ENCODE data around the gene CAPZA1. TPM values are rescaled to one million over a fixed set of nuclear protein-coding genes. Genes with fewer than 3 reads are reported as not detected.

CAPZA1 gene
- total RNA-seq, 4 donors from 2014 or later = 129 to 286 (median 209) TPM

DNA sequence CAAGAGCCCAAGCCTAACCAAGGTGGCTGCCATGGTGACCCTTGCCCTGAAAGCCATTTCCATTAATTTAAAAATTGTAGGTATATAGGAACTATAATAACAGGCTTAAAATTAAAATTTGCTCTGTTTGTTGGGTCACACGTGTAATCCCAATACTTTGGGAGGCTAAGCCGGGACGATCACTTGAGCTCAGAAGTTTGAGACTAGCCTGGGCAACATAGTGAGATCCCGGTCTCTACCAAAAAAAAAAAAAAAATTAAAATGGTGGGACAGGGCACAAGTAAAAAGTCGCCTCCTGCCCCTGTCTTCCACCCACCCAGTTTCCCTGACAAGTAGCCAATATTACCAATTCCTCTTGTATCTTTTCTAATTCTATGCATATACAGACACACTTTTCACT, 6.6 kb downstream of the CAPZA1 start:
- DNase-seq = no peak
- 86 to 87% methylated on average over 5 of the region's 5 CpGs for WGBS, 2 donors
- no peak for TF ChIP-seq CTCF (IDR thresholded peaks at IDR 0.05)
- Histone ChIP-seq H3K36me3 (peaks cover 0 to 36% (median 0%) of the 10 kb centered on the region in 3 donors), H3K4me1 (peaks cover 4 to 97% (median 37%) of the 10 kb centered on the region in 3 donors), H3K9me3 (no peaks in the 10 kb centered on the region), H3K27me3 (no peaks in the 10 kb centered on the region), H3K4me3 (no peak overlapping the region), H3K27ac (no peak overlapping the region)
- intact Hi-C loops (cut with DNase I) = no loop called here

DNA sequence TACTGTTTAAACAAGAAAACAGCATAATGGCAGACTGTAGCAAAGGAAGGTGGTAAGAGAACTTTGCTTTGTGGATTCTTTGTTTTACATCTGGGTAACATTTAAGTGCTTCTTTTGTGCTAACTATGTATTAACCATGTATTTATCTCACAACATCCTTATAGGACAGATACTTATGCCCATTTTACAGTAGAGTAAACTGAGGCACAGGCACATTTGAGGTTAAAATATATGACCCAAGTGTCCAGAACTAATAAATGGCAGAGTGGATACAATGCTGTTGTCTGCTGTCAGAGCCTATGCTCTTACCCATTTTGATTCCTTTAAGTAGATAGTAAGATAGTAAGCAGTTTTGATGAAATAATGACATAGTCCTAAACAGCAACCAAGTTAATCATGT, 7.3 kb downstream of the CAPZA1 start:
- peaks cover 4 to 94% (median 30%) of the 10 kb centered on the region in 3 donors for H3K4me1 ChIP-seq
- H3K27ac ChIP-seq = peak overlapping the region in 2 of 4 donors; percentile 62 to 78
- DNase-seq = no peak
- H3K9me3 ChIP-seq = no peaks in the 10 kb centered on the region
- H3K36me3 ChIP-seq = peaks cover 0 to 39% (median 0%) of the 10 kb centered on the region in 3 donors
- intact Hi-C loops (cut with DNase I) = no loop called here
- H3K4me3 ChIP-seq = no peak overlapping the region
- TF ChIP-seq POLR2A (IDR thresholded peaks at IDR 0.05) (no peak), CTCF (IDR thresholded peaks at IDR 0.05) (no peak)
- H3K27me3 ChIP-seq = no peaks in the 10 kb centered on the region

DNA sequence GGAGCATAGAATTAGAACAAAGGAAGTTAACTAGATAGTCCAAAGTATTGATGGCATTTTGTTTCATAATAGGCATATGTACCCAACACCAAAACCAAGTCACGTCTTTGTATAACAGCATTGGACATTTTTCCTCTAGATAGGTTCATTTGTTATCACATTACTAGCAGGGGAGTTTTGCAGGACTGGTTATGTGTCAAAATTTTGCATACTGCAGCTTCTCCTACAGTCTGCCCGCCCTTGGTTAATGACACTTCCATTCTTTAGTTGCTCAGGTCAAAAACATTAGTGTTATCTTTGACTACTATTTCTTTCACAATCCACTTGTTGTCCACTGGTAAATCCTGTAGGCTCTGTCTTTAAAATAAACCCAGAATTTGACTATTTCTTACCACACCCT, 8.9 kb downstream of the CAPZA1 start:
- no peak for DNase-seq
- WGBS, 2 donors = 76 to 78% methylated on average over 2 of the region's 2 CpGs
- intact Hi-C loops (cut with DNase I) = no loop called here
- no peaks in the 10 kb centered on the region for H3K27me3 ChIP-seq
- TF ChIP-seq CTCF (IDR thresholded peaks at IDR 0.05) = no peak
- TF ChIP-seq POLR2A (IDR thresholded peaks at IDR 0.05) = no peak
- H3K4me1 ChIP-seq = peaks cover 4 to 86% (median 26%) of the 10 kb centered on the region in 3 donors
- H3K27ac ChIP-seq = peak overlapping the region in 3 of 4 donors; percentile 22 to 78 (median 62)
- H3K4me3 ChIP-seq = no peak overlapping the region
- H3K36me3 ChIP-seq = peaks cover 0 to 43% (median 0%) of the 10 kb centered on the region in 3 donors
- no peaks in the 10 kb centered on the region for H3K9me3 ChIP-seq

DNA sequence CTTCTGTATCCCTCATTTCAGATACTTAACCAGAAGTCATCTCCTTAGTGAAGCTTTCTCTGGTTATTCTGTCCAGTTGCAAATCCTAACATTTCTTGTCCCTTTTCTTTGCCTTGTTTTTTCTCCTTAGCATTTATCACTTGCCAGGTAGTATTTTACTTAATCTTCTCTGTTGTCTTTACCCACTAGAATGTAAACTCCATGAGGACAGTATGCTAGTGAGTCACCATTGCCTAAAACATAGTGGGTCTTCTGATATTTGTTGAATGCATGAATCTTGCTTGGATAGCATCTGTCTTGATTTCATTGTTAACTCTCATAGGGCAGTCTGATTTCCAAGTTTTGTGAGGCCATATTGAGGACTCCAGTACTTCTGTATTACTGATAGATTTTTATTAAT, 9.6 kb downstream of the CAPZA1 start:
- peaks cover 4 to 85% (median 26%) of the 10 kb centered on the region in 3 donors for H3K4me1 ChIP-seq
- DNase-seq = no peak
- H3K36me3 ChIP-seq = peaks cover 0 to 43% (median 0%) of the 10 kb centered on the region in 3 donors
- H3K9me3 ChIP-seq = no peaks in the 10 kb centered on the region
- intact Hi-C loops (cut with DNase I) = no loop called here
- no peaks in the 10 kb centered on the region for H3K27me3 ChIP-seq
- H3K27ac ChIP-seq = peak overlapping the region in 1 of 4 donors; percentile 78
- no peak overlapping the region for H3K4me3 ChIP-seq
- TF ChIP-seq POLR2A (IDR thresholded peaks at IDR 0.05) (no peak), CTCF (IDR thresholded peaks at IDR 0.05) (no peak)

DNA sequence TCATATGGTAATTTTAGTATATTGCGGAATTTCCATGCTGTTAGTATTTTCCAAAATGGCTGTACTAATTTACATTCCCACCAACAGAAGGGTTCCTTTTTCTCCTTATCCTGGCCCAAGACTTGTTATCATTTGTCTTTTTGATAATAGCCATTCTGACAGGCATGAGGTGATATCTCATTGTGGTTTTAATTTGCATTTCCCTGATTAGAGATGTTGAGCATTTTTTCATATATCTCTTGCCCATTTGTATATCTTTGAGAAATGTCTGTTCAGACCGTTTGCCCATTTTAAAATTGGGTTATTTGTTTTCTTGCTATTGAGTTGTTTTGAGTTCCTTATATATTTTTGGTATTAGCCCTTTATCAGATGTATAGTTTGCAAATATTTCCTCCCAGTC, 14.0 kb downstream of the CAPZA1 start:
- 85 to 91% methylated on average over 2 of the region's 2 CpGs for WGBS, 2 donors
- DNase-seq = no peak
- Histone ChIP-seq H3K4me1 (peaks cover 11 to 85% (median 44%) of the 10 kb centered on the region in 3 donors), H3K36me3 (peaks cover 0 to 26% (median 0%) of the 10 kb centered on the region in 3 donors), H3K27me3 (no peaks in the 10 kb centered on the region), H3K9me3 (no peaks in the 10 kb centered on the region), H3K4me3 (no peak overlapping the region), H3K27ac (no peak overlapping the region)
- TF ChIP-seq POLR2A (IDR thresholded peaks at IDR 0.05) (no peak), CTCF (IDR thresholded peaks at IDR 0.05) (no peak)
- intact Hi-C loops (cut with DNase I) = no loop called here
